Muscle of back (tissue), 10 donors: ENCODE measurements around the gene SRD5A1. TPM values are rescaled to one million over a fixed set of nuclear protein-coding genes. Genes with fewer than 3 reads are reported as not detected.

Source experiments
- polyA plus RNA-seq, 10 donors: library from polyadenylated mRNA; unstranded; fragments of 120-200 nt; gene quantifications; one replicate each; pipeline ENCODE4 v1.2.1, GENCODE V29; 2013; ENCODE audit not compliant: insufficient read length in 10 of 10

SRD5A1 gene
- polyA plus RNA-seq, 10 donors: 8.4 to 13.2 (median 10.6) TPM

Other genes starting within 250 kb of the SRD5A1 start
- 1 to 10 TPM; 1.3 to 3.3 (median 2.2) TPM for gene UBE2QL1, start 184.6 kb upstream of the SRD5A1 start, polyA plus RNA-seq
- 10 to 100 TPM; 32.8 to 67.8 (median 42.0) TPM for gene NSUN2, start 396 bp upstream of the SRD5A1 start, polyA plus RNA-seq
- 10 to 100 TPM; 14.1 to 24.1 (median 16.8) TPM for gene TENT4A, start 80.0 kb downstream of the SRD5A1 start, polyA plus RNA-seq